ENCODE results near the gene TECPR2.

The TECPR2 gene

GRCh38 chr14:102421411-102422057 lies 58.8 kb downstream of the TECPR2 start:
- ATAC-seq, result no peak
- H3K4me1 Mint-ChIP-seq, result no peaks in the 10 kb centered on the region
- no peak overlapping the region for H3K27ac Mint-ChIP-seq
- H3K9me3 Mint-ChIP-seq, result no peaks in the 10 kb centered on the region
- H3K27me3 Mint-ChIP-seq, result no peaks in the 10 kb centered on the region
- no peak overlapping the region for H3K4me3 Mint-ChIP-seq
- no peak for DNase-seq

DNA sequence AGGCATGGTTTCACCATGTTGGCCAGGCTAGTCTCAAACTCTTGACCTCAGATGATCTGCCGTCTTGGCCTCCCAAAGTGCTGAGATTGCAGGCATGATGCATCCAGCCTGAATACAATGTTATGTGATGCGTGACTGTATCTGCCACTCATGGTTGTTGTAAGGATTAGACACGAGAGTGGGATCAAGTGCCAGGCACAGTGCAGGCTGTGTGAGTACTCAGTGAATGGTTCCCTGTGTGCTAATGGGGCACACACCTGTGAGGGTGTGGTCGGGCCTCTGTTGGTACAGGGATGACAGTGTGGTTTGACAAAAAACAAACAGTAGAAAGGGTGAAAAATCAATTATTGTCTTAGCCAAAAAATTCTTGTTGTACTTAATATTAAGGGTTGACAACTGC lies 61.8 kb downstream of the TECPR2 start:
- Mint-ChIP-seq H3K4me3 (no peak overlapping the region), H3K4me1 (no peaks in the 10 kb centered on the region), H3K9me3 (no peaks in the 10 kb centered on the region), H3K27ac (no peak overlapping the region), H3K27me3 (no peaks in the 10 kb centered on the region)
- ATAC-seq (no peak), DNase-seq (no peak)

- Mint-ChIP-seq H3K4me1 (no peaks in the 10 kb centered on the region), H3K9me3 (no peaks in the 10 kb centered on the region), H3K27me3 (no peaks in the 10 kb centered on the region), H3K27ac (no peak overlapping the region), H3K4me3 (no peak overlapping the region)
- DNase-seq (no peak), ATAC-seq (no peak)
Observed at GRCh38 chr14:102424923-102425322, 62.2 kb downstream of the TECPR2 start.

DNA sequence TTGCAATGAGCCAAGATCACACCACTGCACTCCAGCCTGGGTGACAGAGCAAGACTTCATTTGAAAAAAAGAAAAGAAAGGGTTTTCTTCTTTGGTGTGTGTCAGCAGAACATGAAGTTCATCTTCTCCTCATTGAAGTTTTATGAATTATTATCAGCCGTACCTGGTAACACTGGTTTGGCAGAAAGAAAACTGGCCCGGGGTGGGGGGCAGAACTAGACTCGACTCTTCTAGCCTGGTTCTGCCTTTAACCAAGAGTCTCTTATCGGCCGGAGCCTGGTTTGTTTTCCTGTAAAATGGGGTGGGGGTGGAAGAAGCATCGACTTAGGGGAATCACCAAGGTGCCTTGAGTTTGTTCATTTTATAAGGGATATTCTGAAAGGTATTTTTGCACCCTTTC lies 64.1 kb downstream of the TECPR2 start:
- DNase-seq, result no peak
- H3K9me3 Mint-ChIP-seq, result no peaks in the 10 kb centered on the region
- ATAC-seq, result no peak
- H3K4me3 Mint-ChIP-seq, result no peak overlapping the region
- no peak overlapping the region for H3K27ac Mint-ChIP-seq
- no peaks in the 10 kb centered on the region for H3K27me3 Mint-ChIP-seq
- H3K4me1 Mint-ChIP-seq, result no peaks in the 10 kb centered on the region

DNA sequence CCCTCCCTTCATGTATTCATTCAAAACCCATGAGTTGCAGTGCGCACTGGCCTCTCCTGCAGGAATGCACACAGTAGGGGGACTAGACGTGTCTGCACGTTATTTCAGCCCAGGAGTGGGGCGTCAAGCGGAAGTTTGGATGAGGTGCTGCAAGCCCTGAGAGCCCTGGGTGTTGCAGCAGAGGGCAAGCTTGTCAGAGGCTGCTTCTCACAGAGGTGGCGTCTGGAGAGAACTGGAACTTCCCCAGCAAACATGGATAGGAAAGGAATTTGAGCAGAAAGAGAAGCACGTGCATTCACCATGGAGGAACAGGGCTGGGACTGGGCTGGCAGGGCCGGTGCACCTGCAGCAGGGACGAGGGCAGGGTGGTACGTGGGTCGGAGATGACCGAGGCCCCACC lies 64.9 kb downstream of the TECPR2 start:
- H3K27me3 Mint-ChIP-seq, result no peaks in the 10 kb centered on the region
- no peaks in the 10 kb centered on the region for H3K4me1 Mint-ChIP-seq
- DNase-seq (no peak), ATAC-seq (no peak)
- no peak overlapping the region for H3K4me3 Mint-ChIP-seq
- H3K27ac Mint-ChIP-seq, result no peak overlapping the region
- H3K9me3 Mint-ChIP-seq, result no peaks in the 10 kb centered on the region

GRCh38 chr14:102430212-102430908 lies 67.6 kb downstream of the TECPR2 start:
- Mint-ChIP-seq H3K4me1 (no peaks in the 10 kb centered on the region), H3K27me3 (no peaks in the 10 kb centered on the region), H3K9me3 (no peaks in the 10 kb centered on the region), H3K27ac (no peak overlapping the region), H3K4me3 (no peak overlapping the region)
- ATAC-seq, result no peak
- no peak for DNase-seq

GRCh38 chr14:102431751-102432150 lies 69.0 kb downstream of the TECPR2 start:
- no peak for DNase-seq
- no peaks in the 10 kb centered on the region for H3K4me1 Mint-ChIP-seq
- ATAC-seq, result no peak
- H3K9me3 Mint-ChIP-seq, result no peaks in the 10 kb centered on the region
- H3K27me3 Mint-ChIP-seq, result no peaks in the 10 kb centered on the region
- no peak overlapping the region for H3K27ac Mint-ChIP-seq
- H3K4me3 Mint-ChIP-seq, result no peak overlapping the region

GRCh38 chr14:102434647-102435175 lies 72.0 kb downstream of the TECPR2 start:
- DNase-seq (no peak), ATAC-seq (no peak)
- H3K4me1 Mint-ChIP-seq, result peaks cover 12% of the 10 kb centered on the region
- no peaks in the 10 kb centered on the region for H3K9me3 Mint-ChIP-seq
- no peaks in the 10 kb centered on the region for H3K27me3 Mint-ChIP-seq
- no peak overlapping the region for H3K4me3 Mint-ChIP-seq
- H3K27ac Mint-ChIP-seq, result peak overlapping the region in 1 of 2 donors; percentile 54

DNA sequence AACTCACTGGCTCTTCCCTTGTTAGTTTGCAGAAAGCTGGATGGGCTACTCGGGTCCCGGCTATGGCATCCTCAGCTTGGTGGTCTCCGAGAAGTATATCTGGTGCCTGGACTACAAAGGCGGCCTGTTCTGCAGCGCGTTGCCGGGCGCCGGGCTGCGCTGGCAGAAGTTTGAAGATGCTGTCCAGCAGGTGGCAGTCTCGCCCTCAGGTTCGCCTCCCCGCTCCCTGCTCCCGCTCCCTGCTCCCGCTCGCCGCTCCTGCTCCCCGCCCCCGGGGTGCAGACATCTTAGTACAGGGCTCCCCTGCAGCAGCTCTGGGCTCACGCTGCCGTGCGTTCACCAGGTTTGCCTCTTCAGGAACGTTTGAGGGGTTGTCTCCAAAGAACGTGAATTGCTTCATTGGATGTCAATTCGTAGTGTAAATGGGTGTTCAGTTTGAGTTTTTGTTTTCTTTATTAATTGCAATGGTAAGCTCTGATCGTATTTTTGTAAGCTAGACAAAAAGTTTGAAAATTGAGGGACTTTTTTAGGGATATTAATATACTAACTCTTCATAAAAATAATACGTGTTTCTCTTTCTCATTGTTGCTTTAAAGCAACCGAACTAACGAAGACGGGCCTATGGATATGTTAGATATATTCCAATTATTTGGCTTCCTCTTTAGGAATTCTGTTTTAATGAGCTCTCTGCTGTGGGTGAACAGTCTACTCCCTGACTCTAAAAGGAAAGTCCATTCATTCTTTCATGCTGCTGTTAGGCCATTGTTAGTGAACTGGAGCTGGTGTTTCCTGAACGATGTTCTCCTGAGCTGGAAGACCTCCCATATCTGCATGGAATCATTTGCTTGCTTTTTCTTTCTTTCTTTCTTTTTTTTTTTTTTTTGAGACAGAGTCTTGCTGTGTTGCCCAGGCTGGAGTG lies 75.5 kb downstream of the TECPR2 start:
- peak; percentile 50 to 74 for DNase-seq
- ATAC-seq, result peak; percentile 67
- peaks cover 12% of the 10 kb centered on the region for H3K4me1 Mint-ChIP-seq
- H3K27ac Mint-ChIP-seq, result peak overlapping the region in 1 of 2 donors; percentile 42
- H3K9me3 Mint-ChIP-seq, result no peaks in the 10 kb centered on the region
- peak overlapping the region in 1 of 2 donors; percentile 74 for H3K4me3 Mint-ChIP-seq
- H3K27me3 Mint-ChIP-seq, result no peaks in the 10 kb centered on the region

DNA sequence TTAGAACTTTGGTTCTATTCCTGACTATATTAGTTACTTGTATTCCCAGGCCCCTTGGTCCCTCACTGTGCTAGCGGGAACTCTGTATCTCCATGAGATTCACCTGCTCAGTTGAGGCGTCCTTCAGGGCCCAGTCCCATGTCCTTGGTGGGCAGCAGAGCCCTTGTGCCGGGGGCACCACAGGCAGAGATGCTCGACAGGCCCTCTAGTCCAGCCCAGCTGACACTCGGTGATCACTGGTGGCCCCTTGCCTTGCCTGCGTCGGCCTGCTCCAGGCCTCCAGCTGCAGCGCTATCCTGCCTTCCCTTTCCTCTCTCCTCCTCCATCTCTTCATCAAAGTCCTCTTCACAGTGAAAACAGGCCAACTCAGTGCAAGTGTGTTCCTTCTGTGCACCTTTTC lies 76.8 kb downstream of the TECPR2 start:
- Mint-ChIP-seq H3K27ac (no peak overlapping the region), H3K9me3 (no peaks in the 10 kb centered on the region), H3K4me1 (peaks cover 12% of the 10 kb centered on the region), H3K4me3 (no peak overlapping the region), H3K27me3 (no peaks in the 10 kb centered on the region)
- no peak for ATAC-seq
- DNase-seq, result no peak

DNA sequence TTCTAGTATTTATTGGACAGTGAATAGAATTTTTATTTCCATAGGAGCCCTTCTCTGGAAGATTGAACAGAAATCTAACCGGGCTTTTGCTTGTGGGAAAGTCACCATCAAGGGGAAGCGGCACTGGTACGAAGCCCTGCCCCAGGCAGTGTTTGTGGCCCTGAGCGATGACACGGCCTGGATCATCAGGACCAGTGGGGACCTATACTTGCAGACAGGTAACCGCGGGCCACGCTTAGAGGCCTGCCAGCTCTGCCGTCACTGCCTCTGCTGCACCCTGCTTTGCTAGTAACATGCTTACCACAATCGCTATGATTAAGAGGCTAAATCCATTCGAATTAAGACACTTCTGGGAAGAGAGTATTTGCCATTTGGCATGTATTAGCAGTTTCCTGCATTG lies 77.7 kb downstream of the TECPR2 start:
- no peaks in the 10 kb centered on the region for H3K9me3 Mint-ChIP-seq
- no peak for ATAC-seq

DNA sequence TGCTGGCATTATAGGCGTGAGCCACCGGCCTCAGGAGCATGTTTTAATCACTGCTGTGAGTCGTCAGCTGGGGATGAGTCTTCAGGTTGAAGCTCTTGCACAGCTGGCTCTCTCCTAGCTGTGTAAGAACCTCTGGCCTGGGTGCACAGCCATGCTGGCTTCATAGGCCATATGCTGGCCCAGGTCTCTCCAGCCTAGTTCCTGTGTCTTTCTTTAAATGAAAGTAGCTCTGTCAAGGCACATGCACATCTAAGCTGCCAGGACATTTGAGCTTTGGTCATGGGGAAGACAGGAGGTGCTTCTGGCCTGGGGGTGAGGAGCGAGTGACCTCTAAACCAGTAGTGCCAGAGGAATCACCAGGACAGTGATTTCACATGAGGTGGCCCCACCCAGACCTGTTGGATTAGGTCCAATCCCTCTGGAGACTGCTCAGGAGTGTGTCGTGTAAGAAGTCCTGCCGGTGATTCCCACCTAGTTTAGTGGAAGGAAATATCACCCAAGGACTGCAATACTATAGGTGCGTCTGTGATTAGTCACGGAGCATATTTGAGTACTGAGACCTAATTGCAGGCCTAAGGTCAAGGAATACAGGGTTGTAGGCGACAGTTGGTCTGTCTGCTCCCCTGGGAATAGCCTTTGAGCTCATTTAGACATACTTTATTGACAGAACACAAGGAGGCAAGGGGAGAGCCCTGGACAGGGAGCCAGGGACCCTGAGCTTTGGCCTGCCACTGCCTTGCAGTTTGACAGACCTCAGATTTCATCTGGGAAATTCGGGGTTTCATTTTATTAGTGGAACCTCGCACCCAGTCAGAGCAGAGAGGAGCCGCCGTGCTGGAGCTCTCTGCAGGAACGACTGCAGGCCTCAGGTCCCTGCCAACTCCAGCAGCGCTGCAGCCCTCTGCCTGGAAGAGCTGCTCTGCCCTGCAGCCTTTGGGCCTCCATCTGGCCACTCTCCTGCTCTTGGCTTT lies 79.8 kb downstream of the TECPR2 start:
- Mint-ChIP-seq H3K9me3 (no peaks in the 10 kb centered on the region), H3K27ac (peak overlapping the region in 1 of 2 donors; percentile 67), H3K4me3 (no peak overlapping the region), H3K27me3 (no peaks in the 10 kb centered on the region), H3K4me1 (peaks cover 12% of the 10 kb centered on the region)
- DNase-seq (no peak), ATAC-seq (no peak)

More for the DNA sequence above, 77.7 kb downstream of the TECPR2 start:
- Mint-ChIP-seq H3K27ac (no peak overlapping the region), H3K4me1 (peaks cover 12% of the 10 kb centered on the region), H3K4me3 (no peak overlapping the region), H3K27me3 (no peaks in the 10 kb centered on the region)
- DNase-seq, result no peak

GRCh38 chr14:102445066-102445465 lies 82.3 kb downstream of the TECPR2 start:
- no peaks in the 10 kb centered on the region for H3K27me3 Mint-ChIP-seq
- no peak overlapping the region for H3K4me3 Mint-ChIP-seq
- H3K27ac Mint-ChIP-seq, result no peak overlapping the region
- DNase-seq (no peak), ATAC-seq (no peak)
- H3K9me3 Mint-ChIP-seq, result no peaks in the 10 kb centered on the region
- H3K4me1 Mint-ChIP-seq, result no peaks in the 10 kb centered on the region

DNA sequence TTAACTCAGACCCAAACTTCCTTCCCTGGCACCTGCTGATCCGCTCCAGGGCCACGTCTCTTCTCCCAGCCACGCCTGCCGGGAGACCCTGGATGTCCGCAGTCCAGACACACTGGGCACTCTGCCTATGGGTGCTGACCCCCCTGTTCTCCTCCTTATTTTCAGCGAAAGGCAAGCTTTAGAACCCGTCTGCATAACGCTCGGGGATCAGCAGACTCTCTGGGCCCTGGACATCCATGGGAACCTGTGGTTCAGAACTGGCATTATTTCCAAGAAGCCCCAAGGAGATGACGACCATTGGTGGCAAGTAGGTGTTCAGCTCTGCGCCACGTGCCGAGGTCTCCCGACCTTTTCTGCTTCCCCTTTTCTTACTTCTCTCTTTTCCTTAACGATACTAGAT lies 82.9 kb downstream of the TECPR2 start:
- Mint-ChIP-seq H3K27ac (no peak overlapping the region), H3K4me1 (no peaks in the 10 kb centered on the region), H3K9me3 (no peaks in the 10 kb centered on the region), H3K4me3 (no peak overlapping the region), H3K27me3 (no peaks in the 10 kb centered on the region)
- DNase-seq (no peak), ATAC-seq (no peak)
